ENCODE results near the gene CDH13. TPM values are rescaled to one million over a fixed set of nuclear protein-coding genes. Genes with fewer than 3 reads are reported as not detected.

The CDH13 gene
- total RNA-seq, 4 donors from 2014 or later, result 12.5 to 35.9 (median 22.1) TPM

- no peak for ATAC-seq (ENCODE audit: low FRiP score)
- TF ChIP-seq, protein P1, sequence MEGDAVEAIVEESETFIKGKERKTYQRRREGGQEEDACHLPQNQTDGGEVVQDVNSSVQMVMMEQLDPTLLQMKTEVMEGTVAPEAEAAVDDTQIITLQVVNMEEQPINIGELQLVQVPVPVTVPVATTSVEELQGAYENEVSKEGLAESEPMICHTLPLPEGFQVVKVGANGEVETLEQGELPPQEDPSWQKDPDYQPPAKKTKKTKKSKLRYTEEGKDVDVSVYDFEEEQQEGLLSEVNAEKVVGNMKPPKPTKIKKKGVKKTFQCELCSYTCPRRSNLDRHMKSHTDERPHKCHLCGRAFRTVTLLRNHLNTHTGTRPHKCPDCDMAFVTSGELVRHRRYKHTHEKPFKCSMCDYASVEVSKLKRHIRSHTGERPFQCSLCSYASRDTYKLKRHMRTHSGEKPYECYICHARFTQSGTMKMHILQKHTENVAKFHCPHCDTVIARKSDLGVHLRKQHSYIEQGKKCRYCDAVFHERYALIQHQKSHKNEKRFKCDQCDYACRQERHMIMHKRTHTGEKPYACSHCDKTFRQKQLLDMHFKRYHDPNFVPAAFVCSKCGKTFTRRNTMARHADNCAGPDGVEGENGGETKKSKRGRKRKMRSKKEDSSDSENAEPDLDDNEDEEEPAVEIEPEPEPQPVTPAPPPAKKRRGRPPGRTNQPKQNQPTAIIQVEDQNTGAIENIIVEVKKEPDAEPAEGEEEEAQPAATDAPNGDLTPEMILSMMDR (IDR thresholded peaks at IDR 0.05), result no peak
Observed at GRCh38 chr16:83550183-83550569, 923.4 kb downstream of the CDH13 start.

GRCh38 chr16:83552228-83552627 lies 925.5 kb downstream of the CDH13 start:
- no peak for DNase-seq (ENCODE audit: low spot score)
- ATAC-seq (ENCODE audit: low FRiP score), result no peak
- TF ChIP-seq, protein P1 (IDR thresholded peaks at IDR 0.05), result no peak

More at GRCh38 chr16:83550183-83550569, 923.4 kb downstream of the CDH13 start:
- DNase-seq (ENCODE audit: low spot score), result no peak

DNA sequence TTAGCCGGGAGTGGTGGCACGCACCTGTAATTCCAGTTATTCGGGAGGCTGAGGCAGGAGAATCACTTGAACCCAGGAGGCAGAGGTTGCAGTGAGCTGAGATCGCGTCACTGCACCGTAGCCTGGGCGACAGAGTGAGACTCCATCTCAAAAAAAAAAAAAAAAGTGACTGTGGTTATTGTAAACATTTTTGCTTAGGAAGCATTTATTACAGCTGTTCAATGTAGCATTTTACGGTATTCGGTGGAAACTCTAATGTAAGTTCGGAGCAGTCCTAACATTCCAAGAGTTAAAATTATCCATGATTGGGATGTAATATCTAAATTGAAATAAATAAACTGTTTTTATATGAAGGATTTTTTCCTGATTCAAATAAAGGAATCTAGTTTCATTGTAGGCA lies 926.2 kb downstream of the CDH13 start:
- ATAC-seq (ENCODE audit: low FRiP score), result no peak
- no peak for DNase-seq (ENCODE audit: low spot score)
- TF ChIP-seq, protein P1 (IDR thresholded peaks at IDR 0.05), result no peak

GRCh38 chr16:83554096-83554495 lies 927.3 kb downstream of the CDH13 start:
- no peak for ATAC-seq (ENCODE audit: low FRiP score)
- TF ChIP-seq, protein P1 (IDR thresholded peaks at IDR 0.05), result no peak
- DNase-seq (ENCODE audit: low spot score), result no peak

- ATAC-seq (ENCODE audit: low FRiP score) (no peak), DNase-seq (ENCODE audit: low spot score) (no peak)
- TF ChIP-seq, protein P1 (IDR thresholded peaks at IDR 0.05), result no peak
Observed at GRCh38 chr16:83554540-83554939, 927.8 kb downstream of the CDH13 start.

DNA sequence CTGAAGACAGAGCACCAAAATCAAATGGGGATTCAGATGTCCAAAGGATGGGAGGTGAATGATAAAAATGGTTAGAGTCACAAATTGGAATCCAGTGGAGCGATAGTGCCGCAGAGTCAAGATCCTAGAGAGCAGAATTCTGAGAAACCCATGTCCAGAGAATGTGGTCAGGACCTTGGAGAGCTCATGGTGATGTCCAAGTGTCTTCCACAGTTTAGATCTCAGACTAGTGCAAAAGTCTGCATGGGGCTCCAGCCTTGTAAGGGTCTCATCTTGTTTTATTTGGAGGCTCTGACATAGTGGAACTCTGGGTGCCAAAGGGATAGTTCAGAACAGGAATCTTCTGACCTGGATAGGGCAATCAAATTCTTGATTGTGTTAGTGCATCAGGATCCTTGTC lies 935.1 kb downstream of the CDH13 start:
- ATAC-seq (ENCODE audit: low FRiP score) (no peak), DNase-seq (ENCODE audit: low spot score) (no peak)
- TF ChIP-seq, protein P1 (IDR thresholded peaks at IDR 0.05), result no peak

DNA sequence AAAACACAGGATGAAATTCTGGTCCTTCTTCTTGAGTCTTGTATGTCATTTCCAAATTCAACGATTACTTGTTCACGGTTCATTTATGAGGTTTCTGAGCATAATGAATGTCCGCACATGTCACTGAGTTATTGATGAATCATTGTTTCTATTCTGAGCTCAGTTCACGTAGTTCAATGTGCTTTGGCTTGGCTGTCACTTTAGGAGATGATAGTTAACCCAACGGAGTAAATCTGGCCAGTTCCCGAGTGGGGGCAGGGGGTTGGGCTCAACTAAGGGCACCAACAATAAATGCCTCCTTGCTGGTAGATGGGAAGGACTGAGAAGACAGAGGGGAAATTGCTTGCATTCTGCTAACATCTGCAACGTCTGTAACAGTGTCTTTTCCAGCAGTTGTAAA lies 941.6 kb downstream of the CDH13 start:
- ATAC-seq (ENCODE audit: low FRiP score), result no peak
- no peak for DNase-seq (ENCODE audit: low spot score)
- TF ChIP-seq, protein P1 (IDR thresholded peaks at IDR 0.05), result no peak
